Stimulated activated CD8-positive, alpha-beta memory T cell treated with anti-CD3 and anti-CD28 coated beads, Interleukin-7, amount 100 ng/mL, for 4 hours (primary cell): ENCODE data around the gene ATP8A2.

Source experiments
- DNase-seq, 2 donors: peaks; one replicate each; pipeline ENCODE4 v3.0.0-alpha.2; 2020; ENCODE audit warnings: low read depth in 2 of 2

The ATP8A2 gene

GRCh38 chr13:25965596-25965995 is 593.8 kb downstream of the ATP8A2 start:
- DNase-seq: no peak

- DNase-seq: no peak
Observed at GRCh38 chr13:25966086-25966485, 594.3 kb downstream of the ATP8A2 start.

- no peak for DNase-seq
Observed at GRCh38 chr13:25967144-25967543, 595.4 kb downstream of the ATP8A2 start.

GRCh38 chr13:25971047-25971446 is 599.3 kb downstream of the ATP8A2 start:
- DNase-seq: no peak

GRCh38 chr13:25971459-25972145 is 599.8 kb downstream of the ATP8A2 start:
- DNase-seq: peak in 1 of 2 donors; percentile 6

- no peak for DNase-seq
Observed at GRCh38 chr13:25973085-25973484, 601.3 kb downstream of the ATP8A2 start.

GRCh38 chr13:25973576-25973975 is 601.8 kb downstream of the ATP8A2 start:
- DNase-seq: no peak

- DNase-seq: no peak
Observed at GRCh38 chr13:25977216-25977615, 605.4 kb downstream of the ATP8A2 start.

- no peak for DNase-seq
Observed at GRCh38 chr13:25977671-25978070, 605.9 kb downstream of the ATP8A2 start.

GRCh38 chr13:25978961-25979360 is 607.2 kb downstream of the ATP8A2 start:
- no peak for DNase-seq

- DNase-seq: no peak
Observed at GRCh38 chr13:25979371-25979770, 607.6 kb downstream of the ATP8A2 start.

- DNase-seq: no peak
Observed at GRCh38 chr13:25980255-25980654, 608.5 kb downstream of the ATP8A2 start.

GRCh38 chr13:25981060-25981459 is 609.3 kb downstream of the ATP8A2 start:
- DNase-seq: no peak

GRCh38 chr13:25982907-25983306 is 611.1 kb downstream of the ATP8A2 start:
- DNase-seq: no peak

- no peak for DNase-seq
Observed at GRCh38 chr13:25987987-25988386, 616.2 kb downstream of the ATP8A2 start.

GRCh38 chr13:25988661-25989060 is 616.9 kb downstream of the ATP8A2 start:
- DNase-seq: no peak

- DNase-seq: no peak
Observed at GRCh38 chr13:25990801-25991200, 619.0 kb downstream of the ATP8A2 start.

GRCh38 chr13:25992076-25992475 is 620.3 kb downstream of the ATP8A2 start:
- DNase-seq: no peak

GRCh38 chr13:26007261-26008125 is 635.7 kb downstream of the ATP8A2 start:
- no peak for DNase-seq

GRCh38 chr13:26010487-26011207 is 638.9 kb downstream of the ATP8A2 start:
- no peak for DNase-seq

- DNase-seq: no peak
Observed at GRCh38 chr13:26011208-26011573, 639.4 kb downstream of the ATP8A2 start.

- DNase-seq: peak; percentile 24 to 66
Observed at GRCh38 chr13:26011996-26012821, 640.4 kb downstream of the ATP8A2 start.
